H4 (cell line): Measurements from ENCODE around the gene MTARC2. TPM values are rescaled to one million over a fixed set of nuclear protein-coding genes. Genes with fewer than 3 reads are reported as not detected.

Experiments
- DNase-seq: peaks from one replicate; pipeline ENCODE4 v3.0.0-alpha.2; 2015; ENCODE audit warnings: low spot score
- total RNA-seq: library from RNA; depleted of rRNA; stranded (reverse); fragments of >200 nt; shearing (Covaris generic); gene quantifications from 2 replicates; pipeline ENCODE4 v1.2.3, GENCODE V29; 2014; rRNA removed

Gene MTARC2
- total RNA-seq, 1 experiment from 2014 or later: 0.41 TPM

DNA sequence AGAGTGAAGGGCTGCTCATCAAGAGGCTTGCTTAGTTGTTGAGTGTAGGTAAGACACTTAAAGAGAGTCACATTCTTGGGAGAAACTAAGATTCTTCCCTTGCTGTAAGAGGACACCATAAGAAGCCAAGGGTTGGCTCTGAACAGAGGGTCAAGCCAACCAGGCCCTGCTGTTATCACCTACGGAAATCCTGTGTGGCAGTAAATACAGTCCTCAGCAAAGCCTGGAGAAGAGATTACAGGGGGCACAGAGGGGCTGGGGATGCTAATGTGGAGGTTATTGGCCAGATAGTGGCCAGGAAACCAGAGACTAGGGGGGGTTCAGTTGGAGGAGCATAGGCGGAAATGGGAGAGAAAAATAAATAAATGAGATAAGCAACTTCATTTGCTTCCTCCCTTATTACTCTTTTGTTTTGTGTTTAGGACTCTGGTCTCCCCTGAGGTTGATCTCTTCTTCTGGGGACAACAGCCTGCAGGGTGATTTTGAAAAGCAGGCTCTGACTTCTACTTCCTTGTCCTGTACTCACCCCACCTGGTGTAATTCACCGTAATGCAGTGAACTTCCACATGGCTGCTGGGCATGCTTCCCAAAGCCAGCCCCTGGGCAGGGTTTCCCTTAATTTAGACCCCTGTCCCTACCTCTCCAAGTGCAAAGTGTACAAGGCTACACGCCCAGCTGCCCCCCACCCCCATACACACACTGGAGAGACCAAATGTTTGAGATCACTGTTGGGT is 79.5 kb downstream of the MTARC2 start:
- DNase-seq: no peak

DNA sequence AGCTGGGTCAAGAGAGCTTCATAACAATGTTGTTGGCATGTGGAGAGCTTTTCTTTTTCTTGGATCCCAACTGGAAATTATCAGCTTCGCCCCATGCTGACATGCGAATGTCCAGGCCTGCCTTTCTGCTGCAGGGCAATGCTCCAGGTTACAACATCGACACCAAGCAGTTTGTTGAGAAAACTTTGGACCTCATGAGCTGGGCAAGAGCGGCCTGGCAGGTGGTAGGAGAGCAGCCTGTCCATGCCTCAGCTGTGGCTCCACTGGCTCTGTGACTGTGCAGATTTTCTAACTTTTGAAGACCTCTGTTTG is 80.0 kb downstream of the MTARC2 start:
- no peak for DNase-seq

DNA sequence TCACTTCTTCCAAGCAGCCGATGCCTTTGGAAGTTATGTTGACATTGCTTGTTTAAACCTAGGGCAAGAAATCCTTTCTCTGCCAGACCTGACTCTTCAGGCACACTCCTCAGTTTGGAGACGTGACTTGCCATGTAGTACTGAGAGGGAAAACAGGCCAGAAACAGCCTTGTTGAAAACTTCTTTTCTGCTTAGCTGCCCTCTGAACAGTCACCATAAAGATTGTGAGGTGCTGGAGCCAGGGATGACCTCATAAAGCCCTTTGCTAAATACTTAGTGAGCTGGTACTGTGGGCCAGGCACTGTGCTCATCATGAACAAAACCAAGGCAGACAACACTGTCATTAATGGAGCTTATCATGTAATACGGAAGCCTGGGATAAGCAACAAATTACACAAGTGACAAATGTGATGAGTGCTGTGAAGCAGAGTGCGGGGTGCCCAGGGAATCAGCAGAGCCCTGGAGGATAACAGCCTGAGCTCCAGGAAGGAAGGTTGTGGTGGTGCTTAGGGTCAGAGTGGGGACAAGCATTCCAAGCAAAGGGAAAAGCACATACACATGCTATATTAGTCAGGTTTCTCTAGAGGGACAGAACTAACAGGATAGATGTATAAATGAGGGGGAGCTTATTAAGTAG is 80.9 kb downstream of the MTARC2 start:
- DNase-seq: no peak

DNA sequence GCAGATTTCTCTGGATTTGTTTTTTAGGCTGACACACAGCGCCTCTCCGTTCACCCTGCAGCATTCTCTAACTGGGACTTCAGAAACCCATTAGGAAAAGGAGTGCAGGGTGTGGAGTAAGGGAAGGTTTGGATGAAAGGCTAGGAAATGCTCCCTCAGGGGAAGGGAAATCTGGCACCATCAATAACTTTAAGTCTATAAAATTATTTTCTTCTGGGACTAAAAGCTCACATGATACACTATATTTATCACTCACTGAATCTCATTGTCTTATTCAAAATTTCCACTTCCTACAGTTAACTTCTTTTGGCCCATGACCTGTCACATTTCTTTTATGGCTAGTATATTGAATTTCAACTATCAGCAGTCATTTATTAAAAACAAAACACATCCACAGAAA is 85.3 kb downstream of the MTARC2 start:
- no peak for DNase-seq

Other genes starting within 250 kb of the MTARC2 start
- 3.8 and 4.0 TPM in 2 replicates for gene MARK1, start 220.2 kb upstream of the MTARC2 start, total RNA-seq
- gene C1orf115, start 58.0 kb upstream of the MTARC2 start, total RNA-seq: not detected in 2 replicates
- 0.08 and 1.6 TPM in 2 replicates for gene MTARC1, start 38.6 kb downstream of the MTARC2 start, total RNA-seq
- 2.6 and 3.0 TPM in 2 replicates for gene HLX, start 131.1 kb downstream of the MTARC2 start, total RNA-seq